Ishikawa (cell line): ENCODE results near the gene ATP1A1.

Experiments
- CEBPB ChIP-seq: IDR thresholded peaks from 2 replicates; pipeline ENCODE4 v1.6.1; 2012
- CREB1 ChIP-seq: IDR thresholded peaks from 2 replicates; pipeline ENCODE4 v1.6.1; 2012; ENCODE audit warnings: low read depth
- EGR1 ChIP-seq: IDR thresholded peaks from 2 replicates; pipeline ENCODE4 v1.6.1; 2012
- EP300 ChIP-seq: IDR thresholded peaks from 2 replicates; pipeline ENCODE4 v1.6.1; 2012; ENCODE audit warnings: borderline replicate concordance
- FOXM1 ChIP-seq: IDR thresholded peaks from 2 replicates; pipeline ENCODE4 v1.6.1; 2012; ENCODE audit warnings: low read depth, borderline replicate concordance
- NFIC ChIP-seq: IDR thresholded peaks from 2 replicates; pipeline ENCODE4 v1.6.1; 2012
- RAD21 ChIP-seq: IDR thresholded peaks from 2 replicates; pipeline ENCODE4 v1.6.1; 2012; ENCODE audit warnings: low read depth
- TAF1 ChIP-seq: IDR thresholded peaks from 2 replicates; pipeline ENCODE4 v1.6.1; 2012; ENCODE audit warnings: low read depth, mild to moderate bottlenecking
- TCF12 ChIP-seq: IDR thresholded peaks from 2 replicates; pipeline ENCODE4 v1.6.1; 2012; ENCODE audit warnings: low read depth
- TEAD4 ChIP-seq: IDR thresholded peaks from 2 replicates; pipeline ENCODE4 v1.6.1; 2012
- YY1 ChIP-seq: IDR thresholded peaks from 2 replicates; pipeline ENCODE4 v1.6.1; 2012; ENCODE audit warnings: low read depth
- ZBTB7A ChIP-seq: IDR thresholded peaks from 2 replicates; pipeline ENCODE4 v1.6.1; 2012; ENCODE audit warnings: low read depth
- TF ChIP-seq, protein P1 (sequence below): IDR thresholded peaks from 2 replicates; pipeline ENCODE4 v1.6.1; 2012
- TF ChIP-seq, protein P2 (sequence below): IDR thresholded peaks from 2 replicates; pipeline ENCODE4 v1.6.1; 2012
- TF ChIP-seq, protein P3 (sequence below): IDR thresholded peaks from 2 replicates; pipeline ENCODE4 v1.6.1; 2012; ENCODE audit warnings: low read depth, mild to moderate bottlenecking

Gene ATP1A1

DNA sequence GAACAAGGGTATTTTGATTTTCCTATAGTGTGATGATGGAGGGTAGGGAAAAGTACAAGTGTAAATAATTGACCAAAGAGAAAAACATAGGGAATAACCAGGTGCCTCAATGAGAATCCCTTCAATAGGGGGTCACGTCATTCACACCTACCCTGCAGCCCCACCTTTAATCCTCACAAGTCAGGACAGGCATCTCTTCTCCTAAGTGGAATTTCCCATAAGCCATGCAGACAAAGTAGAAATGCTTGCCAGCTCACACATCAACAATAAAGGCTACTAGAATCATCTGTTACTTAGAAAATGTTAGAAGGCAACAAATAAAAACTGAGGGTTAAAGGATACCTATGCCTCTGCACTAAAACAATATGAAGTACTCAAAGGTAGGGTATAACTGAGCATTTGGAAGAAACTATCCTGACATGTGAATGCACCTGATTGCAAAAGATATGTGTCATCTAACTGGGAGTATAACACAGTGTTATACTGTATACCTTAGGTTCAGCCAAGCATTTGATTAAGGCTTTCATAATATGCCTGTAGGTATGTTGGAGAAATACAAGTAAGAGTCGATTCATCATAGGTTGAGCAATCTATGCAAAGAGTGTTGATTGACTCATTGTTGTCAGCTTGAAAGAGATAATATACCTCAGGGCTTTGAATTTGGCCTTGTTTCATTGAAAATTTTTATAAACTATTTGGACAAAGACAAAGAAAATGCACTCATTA lies 32.4 kb upstream of the ATP1A1 start:
- TF ChIP-seq CEBPB (peak; percentile 59), RAD21 (no peak), YY1 (no peak), TEAD4 (no peak), EGR1 (no peak), TAF1 (no peak)
- TF ChIP-seq, protein P1, sequence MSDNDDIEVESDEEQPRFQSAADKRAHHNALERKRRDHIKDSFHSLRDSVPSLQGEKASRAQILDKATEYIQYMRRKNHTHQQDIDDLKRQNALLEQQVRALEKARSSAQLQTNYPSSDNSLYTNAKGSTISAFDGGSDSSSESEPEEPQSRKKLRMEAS = no peak
- TF ChIP-seq, protein P2, sequence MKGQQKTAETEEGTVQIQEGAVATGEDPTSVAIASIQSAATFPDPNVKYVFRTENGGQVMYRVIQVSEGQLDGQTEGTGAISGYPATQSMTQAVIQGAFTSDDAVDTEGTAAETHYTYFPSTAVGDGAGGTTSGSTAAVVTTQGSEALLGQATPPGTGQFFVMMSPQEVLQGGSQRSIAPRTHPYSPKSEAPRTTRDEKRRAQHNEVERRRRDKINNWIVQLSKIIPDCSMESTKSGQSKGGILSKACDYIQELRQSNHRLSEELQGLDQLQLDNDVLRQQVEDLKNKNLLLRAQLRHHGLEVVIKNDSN = no peak

DNA sequence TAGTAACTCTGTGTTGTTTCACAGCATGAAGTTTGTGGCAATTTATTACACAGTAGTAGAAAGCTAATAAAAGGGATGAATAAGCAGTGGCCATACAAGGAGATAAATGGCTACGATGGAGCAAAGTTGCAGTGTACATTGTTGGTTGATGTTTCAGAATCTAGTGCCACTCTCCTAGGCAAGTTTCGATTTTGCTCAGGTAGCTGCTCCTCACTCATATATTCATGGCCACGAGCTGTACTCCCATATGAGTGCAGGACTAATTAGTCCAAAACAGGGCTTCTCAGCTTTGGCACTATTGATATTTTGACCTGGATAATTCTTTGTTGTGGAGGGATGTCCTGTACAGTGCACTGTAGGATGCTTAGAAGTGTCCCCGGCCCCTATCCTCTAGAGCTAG lies 30.0 kb upstream of the ATP1A1 start:
- TF ChIP-seq, protein P2 = no peak
- TF ChIP-seq, protein P1 = no peak
- TF ChIP-seq CREB1 = no peak
- TF ChIP-seq, protein P3, sequence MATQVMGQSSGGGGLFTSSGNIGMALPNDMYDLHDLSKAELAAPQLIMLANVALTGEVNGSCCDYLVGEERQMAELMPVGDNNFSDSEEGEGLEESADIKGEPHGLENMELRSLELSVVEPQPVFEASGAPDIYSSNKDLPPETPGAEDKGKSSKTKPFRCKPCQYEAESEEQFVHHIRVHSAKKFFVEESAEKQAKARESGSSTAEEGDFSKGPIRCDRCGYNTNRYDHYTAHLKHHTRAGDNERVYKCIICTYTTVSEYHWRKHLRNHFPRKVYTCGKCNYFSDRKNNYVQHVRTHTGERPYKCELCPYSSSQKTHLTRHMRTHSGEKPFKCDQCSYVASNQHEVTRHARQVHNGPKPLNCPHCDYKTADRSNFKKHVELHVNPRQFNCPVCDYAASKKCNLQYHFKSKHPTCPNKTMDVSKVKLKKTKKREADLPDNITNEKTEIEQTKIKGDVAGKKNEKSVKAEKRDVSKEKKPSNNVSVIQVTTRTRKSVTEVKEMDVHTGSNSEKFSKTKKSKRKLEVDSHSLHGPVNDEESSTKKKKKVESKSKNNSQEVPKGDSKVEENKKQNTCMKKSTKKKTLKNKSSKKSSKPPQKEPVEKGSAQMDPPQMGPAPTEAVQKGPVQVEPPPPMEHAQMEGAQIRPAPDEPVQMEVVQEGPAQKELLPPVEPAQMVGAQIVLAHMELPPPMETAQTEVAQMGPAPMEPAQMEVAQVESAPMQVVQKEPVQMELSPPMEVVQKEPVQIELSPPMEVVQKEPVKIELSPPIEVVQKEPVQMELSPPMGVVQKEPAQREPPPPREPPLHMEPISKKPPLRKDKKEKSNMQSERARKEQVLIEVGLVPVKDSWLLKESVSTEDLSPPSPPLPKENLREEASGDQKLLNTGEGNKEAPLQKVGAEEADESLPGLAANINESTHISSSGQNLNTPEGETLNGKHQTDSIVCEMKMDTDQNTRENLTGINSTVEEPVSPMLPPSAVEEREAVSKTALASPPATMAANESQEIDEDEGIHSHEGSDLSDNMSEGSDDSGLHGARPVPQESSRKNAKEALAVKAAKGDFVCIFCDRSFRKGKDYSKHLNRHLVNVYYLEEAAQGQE = no peak
- no peak for TF ChIP-seq FOXM1
- TF ChIP-seq TEAD4 = no peak
- no peak for TF ChIP-seq TCF12
- TF ChIP-seq RAD21 = no peak
- TF ChIP-seq YY1 = no peak
- TF ChIP-seq NFIC = no peak
- no peak for TF ChIP-seq ZBTB7A
- no peak for TF ChIP-seq EGR1
- no peak for TF ChIP-seq CEBPB
- no peak for TF ChIP-seq EP300
- TF ChIP-seq TAF1 = no peak

DNA sequence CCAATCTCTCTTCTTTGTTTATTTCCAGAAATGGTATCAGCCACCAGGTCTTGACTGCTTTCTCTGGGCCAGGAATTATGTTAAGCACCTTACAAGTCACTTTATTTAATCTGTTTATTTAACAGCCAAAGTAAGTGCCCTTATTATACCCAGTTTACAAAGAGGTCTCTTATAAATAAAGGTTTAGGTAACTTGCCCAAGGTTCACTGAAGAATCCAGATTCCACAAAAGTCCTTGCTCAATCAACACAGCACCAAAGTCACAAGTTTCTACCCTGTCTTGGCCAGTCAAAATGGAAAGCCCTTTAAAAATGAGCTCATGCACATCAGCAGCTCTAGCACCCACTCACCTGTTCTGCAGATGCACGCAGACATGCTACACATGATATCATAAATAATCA lies 28.0 kb upstream of the ATP1A1 start:
- no peak for TF ChIP-seq TEAD4
- no peak for TF ChIP-seq FOXM1

DNA sequence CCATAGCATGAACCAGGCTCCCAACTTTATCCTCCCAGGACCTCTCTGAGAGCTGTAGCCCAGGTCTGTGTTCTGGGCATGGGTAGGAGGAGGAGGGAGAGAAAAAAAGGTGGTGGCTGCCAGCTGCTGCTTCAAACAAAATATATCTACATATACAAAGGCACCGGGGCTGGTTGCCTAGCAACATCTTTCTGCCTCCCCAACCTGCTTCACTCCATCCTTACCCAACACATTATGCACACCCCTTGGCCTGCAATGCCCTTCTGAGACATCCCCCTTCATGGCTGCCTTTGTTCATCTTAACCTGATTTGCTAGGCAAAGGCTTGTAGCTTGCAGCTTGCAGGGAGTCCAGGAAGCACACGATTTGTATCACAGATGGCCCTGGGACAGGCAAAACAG lies 27.2 kb upstream of the ATP1A1 start:
- TF ChIP-seq TAF1 (no peak), ZBTB7A (no peak), RAD21 (no peak), NFIC (no peak), FOXM1 (no peak), CEBPB (no peak), TEAD4 (no peak), EP300 (no peak), TCF12 (no peak), CREB1 (no peak), YY1 (no peak), EGR1 (no peak)
- TF ChIP-seq, protein P2 = no peak
- TF ChIP-seq, protein P1 = no peak
- TF ChIP-seq, protein P3 = no peak

DNA sequence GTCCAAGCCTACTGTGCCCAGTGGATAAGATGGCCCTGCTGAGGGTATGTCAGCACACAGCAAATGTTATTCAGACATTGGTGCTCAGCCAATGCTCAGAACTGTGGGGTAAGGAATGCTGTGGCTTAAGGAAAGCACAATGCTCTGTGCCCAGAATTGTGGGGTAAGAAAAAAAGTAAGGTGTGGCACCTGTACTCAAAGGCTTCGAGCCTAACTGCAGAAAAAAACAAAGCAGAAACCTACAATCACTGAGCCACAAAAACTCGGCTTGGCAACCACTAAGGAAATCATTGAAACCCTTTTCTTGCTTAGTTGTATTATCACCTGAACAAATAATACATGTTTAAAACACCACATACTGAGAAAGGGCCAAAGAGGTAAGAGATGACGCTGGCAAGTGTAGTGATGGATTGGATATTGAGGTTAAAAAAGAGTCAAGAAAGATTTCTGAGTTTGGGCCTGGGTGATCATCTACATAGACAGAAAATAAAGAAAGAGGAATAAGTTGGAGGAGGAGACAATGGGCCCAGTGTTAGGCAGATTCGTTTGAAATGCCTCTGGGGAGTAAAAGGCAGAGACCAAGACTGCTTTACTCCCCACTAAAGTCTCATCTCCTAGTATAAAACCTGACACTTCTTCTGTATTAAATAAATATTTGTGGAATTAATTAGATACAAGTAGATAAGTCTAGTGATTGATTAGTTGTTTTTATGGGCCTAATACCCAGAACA lies 25.9 kb upstream of the ATP1A1 start:
- TF ChIP-seq CEBPB (no peak), NFIC (no peak), TCF12 (no peak), YY1 (no peak), TEAD4 (no peak), FOXM1 (no peak), EP300 (no peak), EGR1 (no peak), ZBTB7A (no peak), CREB1 (no peak)
- TF ChIP-seq, protein P2 = no peak
